CD4-positive, alpha-beta T cell treated with Interleukin-12 subunit alpha and Interleukin-12 subunit beta, for 1 hour (primary cell): ENCODE data around the gene SAMD8.

Source experiments
- DNase-seq: peaks from one replicate; pipeline ENCODE4 v3.0.0-alpha.2; 2020

The SAMD8 gene

GRCh38 chr10:75111365-75111906 lies at the start of gene SAMD8:
Gene SAMD8 (plus strand): TSS chr10:75111656. CDS start chr10:75150529, 38,873 bp downstream.
- peak; percentile 98 for DNase-seq

- DNase-seq: no peak
These were observed 49.5 kb upstream of the SAMD8 start for GRCh38 chr10:75061709-75062505.

DNA sequence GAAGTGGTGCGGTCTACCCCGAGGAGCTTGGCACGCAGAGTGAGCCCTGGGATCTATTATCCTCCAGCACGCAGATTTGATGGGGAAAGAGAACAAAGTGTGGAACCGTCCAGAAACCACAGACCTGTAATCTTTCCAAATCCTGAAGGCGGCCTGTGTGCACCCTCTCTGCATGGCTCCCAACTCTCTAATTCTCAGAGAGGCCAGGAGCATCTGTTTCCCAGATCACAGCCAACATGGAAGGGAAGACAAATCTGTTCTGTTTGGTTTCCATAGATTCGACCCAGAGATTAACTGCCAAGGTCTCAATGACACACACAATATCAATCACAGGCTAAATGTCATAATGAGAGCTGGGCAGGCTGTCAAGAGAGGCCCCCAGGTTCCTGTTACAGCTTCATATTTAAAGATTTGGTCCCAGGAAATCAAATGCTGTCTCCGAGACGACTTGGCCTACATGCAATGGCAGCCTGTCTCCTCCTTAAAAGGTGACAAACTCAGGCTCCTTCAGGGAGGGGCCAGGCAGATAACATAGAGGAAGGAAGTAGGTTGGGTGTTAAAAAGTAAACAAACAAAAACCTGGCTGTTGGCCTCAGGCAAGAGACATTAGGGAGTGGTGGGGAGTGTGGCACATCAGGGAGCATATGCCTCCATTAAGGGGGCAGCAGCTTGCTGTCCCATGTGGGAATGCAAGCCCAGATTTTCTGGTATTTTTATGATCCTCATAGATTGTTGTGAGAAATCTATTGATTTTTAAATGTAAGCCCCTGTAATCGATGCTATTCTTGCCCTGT lies 48.8 kb upstream of the SAMD8 start:
- no peak for DNase-seq

DNA sequence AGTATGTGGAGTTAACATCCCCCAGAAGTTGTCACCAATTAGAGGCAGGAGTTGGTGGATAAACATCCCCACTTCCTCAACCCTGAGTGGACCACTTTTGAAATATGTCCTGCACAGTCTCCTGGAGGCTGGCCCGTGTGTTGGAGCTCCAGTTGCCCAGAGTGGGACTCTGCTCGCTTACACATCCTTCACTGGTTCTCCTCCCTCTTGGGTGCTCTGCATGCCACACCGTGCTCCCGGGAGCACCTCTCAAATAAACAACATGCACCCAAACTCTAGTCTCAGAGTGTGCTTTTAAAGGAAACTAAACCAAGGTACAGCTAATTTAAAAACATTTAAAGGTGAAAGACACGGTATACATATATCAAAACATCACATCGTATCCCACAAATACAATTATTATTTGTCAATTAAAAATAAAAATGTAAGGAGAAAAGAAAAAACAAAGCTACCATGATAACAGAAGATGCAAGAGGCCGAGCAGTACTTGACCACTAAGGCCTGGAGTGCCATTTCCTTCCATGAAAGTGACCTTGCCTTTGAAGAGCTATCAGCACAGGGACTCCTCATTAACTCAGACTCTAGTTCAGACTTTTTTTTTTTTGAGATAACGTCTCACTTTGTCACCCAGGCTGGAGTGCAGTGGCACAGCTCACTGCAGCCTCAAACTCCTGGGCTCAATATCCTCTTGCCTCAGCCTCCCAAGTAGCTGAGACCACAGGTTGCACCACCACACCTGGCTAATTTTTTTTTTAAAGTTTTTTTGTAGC lies 47.8 kb upstream of the SAMD8 start:
- no peak for DNase-seq

DNA sequence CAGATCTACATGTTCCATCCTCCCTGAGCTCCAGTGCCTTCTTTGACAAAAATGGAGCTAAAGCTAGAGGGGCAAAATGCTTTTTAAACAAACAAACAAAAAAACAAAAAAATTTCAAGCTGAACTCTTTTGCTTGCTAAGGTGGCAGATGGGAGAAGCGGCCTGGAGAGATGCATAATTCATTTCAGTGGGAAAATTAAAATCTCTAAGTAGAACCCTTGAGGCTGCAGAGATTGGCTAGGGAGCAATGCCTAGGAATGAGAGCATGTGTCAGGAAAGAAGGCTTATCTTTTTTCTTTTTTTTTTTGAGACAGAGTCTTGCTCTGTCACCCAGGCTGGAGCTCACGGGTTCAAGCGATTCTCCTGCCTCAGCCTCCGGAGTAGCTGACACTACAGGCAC lies 46.4 kb upstream of the SAMD8 start:
- DNase-seq: no peak

GRCh38 chr10:75066271-75066670 lies 45.2 kb upstream of the SAMD8 start:
- no peak for DNase-seq

GRCh38 chr10:75067272-75067671 lies 44.2 kb upstream of the SAMD8 start:
- no peak for DNase-seq

DNA sequence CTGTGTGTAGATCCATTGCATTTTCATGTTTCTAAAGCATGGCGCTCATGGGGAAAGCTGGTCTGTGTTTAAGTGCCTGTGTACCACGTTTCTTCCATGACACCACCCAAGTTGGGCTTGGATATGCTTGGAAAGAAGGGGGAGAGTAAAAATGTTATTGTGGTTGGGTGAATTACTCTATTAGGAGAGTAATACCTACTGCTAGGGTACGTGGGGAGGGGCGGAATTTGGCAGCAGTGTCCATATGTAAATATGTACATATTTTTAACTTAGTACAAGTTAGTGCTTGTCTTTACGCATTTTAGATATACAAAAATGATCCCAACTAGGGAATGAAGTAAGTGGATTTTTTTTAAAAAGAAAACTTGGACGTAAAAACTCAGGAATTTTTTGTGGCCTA lies 42.9 kb upstream of the SAMD8 start:
- no peak for DNase-seq

DNA sequence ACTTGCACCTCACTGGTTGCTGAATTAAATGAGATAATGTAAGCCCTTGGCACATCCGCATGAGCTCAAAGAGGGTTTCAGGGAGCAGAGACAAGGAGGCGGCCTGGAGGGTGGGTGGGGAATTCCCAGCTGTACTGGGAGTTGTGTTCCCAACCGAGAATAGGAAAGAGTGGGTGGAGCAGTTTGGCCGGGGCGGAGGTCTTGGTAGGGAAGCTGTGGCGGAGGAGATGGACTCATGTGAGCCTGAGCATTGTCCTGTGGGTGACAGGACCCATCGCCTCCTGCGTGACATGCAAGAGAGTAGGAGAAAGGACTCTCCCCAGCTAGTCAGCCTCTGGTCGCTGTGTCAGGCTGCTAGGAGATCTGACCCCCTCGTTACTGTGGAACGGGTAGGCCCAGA lies 41.0 kb upstream of the SAMD8 start:
- no peak for DNase-seq

- no peak for DNase-seq
These were observed 40.5 kb upstream of the SAMD8 start for GRCh38 chr10:75070961-75071428.

GRCh38 chr10:75071756-75072155 lies 39.7 kb upstream of the SAMD8 start:
- no peak for DNase-seq

DNA sequence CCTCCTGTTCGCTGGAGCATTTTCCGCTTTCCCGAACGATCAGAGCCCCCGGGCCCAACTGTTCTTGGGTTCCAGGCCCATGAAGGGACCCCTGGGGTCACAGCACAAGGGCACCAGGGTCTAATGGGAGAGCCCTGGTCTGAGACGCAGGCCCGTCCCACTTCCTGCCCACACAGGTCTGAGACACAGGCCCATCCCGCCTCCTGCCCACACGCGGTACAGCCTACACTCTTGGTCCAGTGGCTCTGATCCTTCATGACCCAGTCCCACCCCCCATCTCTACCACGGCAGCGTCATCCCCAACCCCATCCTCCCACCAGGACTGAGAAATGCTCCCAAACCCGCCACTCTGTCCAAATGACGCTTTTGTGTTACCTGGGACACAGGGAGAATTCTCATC lies 38.7 kb upstream of the SAMD8 start:
- no peak for DNase-seq

GRCh38 chr10:75073442-75073841 lies 38.0 kb upstream of the SAMD8 start:
- DNase-seq: no peak

GRCh38 chr10:75074711-75075445 lies 36.6 kb upstream of the SAMD8 start:
- DNase-seq: no peak

GRCh38 chr10:75076348-75076747 lies 35.1 kb upstream of the SAMD8 start:
- DNase-seq: no peak

- no peak for DNase-seq
These were observed 31.9 kb upstream of the SAMD8 start for GRCh38 chr10:75079436-75080083.

DNA sequence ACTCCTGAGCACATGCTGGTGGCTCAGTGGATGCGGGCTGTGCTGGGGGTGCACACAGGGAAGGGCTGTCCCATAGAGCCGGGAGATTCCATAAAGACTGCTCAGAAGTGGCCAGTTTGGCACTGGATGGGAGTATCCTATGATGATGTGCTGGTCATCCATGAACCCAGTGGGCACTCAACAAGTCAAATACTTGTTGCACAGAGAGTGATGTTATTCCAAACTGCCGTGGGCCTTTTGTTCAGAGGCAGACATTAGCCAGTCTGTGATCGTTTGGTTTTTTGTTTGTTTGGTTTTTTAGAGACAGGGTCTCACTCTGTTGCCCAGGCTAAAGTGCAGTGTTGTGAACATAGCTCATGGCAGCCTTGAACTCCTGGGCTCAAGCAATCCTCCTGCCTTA lies 30.9 kb upstream of the SAMD8 start:
- no peak for DNase-seq

GRCh38 chr10:75081379-75081778 lies 30.1 kb upstream of the SAMD8 start:
- DNase-seq: no peak

- DNase-seq: no peak
These were observed 27.3 kb upstream of the SAMD8 start for GRCh38 chr10:75083972-75084833.

- DNase-seq: no peak
These were observed 26.5 kb upstream of the SAMD8 start for GRCh38 chr10:75084834-75085384.
